B cell (primary cell): ENCODE measurements around the gene CH25H. TPM values are rescaled to one million over a fixed set of nuclear protein-coding genes. Genes with fewer than 3 reads are reported as not detected.

ENCODE experiments used
- ATAC-seq: fragments of 200-7000 bp; cut with Tn5 transposase; one replicate; pipeline ENCODE4 v1.10.0; 2021; ENCODE audit warnings: low read depth, mild to moderate bottlenecking, moderate number of reproducible peaks, moderate library complexity
- CTCF ChIA-PET: fragments of 350-600 bp; sonication (Branson Sonifier 250); formaldehyde crosslinking; loops from one replicate; lab custom pipeline; 2021; ENCODE audit warnings: antibody characterized with exemption, inconsistent platforms; lab: Charles Lee
- POLR2A ChIA-PET: fragments of 350-600 bp; sonication (Branson Sonifier 250); formaldehyde crosslinking; loops from one replicate; lab custom pipeline; 2021; ENCODE audit warnings: antibody characterized with exemption; lab: Charles Lee
- DNase-seq: peaks from one replicate; pipeline ENCODE4 v3.0.0; 2013
- H2AFZ ChIP-seq: 2 replicates; pipeline ENCODE4 v1.6.1; 2012; ENCODE audit warnings: mild to moderate bottlenecking, low read depth, low read length; ENCODE audit not compliant: insufficient read depth, poor library complexity, severe bottlenecking
- H3K27ac ChIP-seq, 2 donors: 1 replicate in 1 of 2; 2 replicates in 1 of 2; pipeline ENCODE4 v1.5.1; 2012 to 2013; ENCODE audit warnings: low read length in 2 of 2, mild to moderate bottlenecking in 2 of 2, moderate library complexity in 1 of 2
- H3K27me3 ChIP-seq, 4 experiments: fragments of 200-600 bp in 1 of 4; sonication (generic) in 1 of 4; replicated peaks in 1 of 4; 1 replicate in 2 of 4; 2 replicates in 2 of 4; pipeline versions ENCODE4 v1.6.1 to v1.7.0; 2013 to 2016; ENCODE audit warnings: low read length in 3 of 4, mild to moderate bottlenecking in 2 of 4, mixed read lengths in 1 of 4, moderate library complexity in 1 of 4; ENCODE audit not compliant: insufficient read depth in 4 of 4, control insufficient read depth in 3 of 4; ENCODE audit errors: control extremely low read depth in 1 of 4
- H3K36me3 ChIP-seq, 2 experiments: replicated peaks in 1 of 2; 1 replicate in 1 of 2; 2 replicates in 1 of 2; pipeline versions ENCODE4 v1.6.1 to v1.7.1; 2013; ENCODE audit warnings: low read length in 1 of 2; ENCODE audit not compliant: insufficient read depth in 2 of 2, control insufficient read depth in 1 of 2; ENCODE audit errors: control extremely low read depth in 1 of 2, extremely low read depth in 1 of 2
- H3K4me1 ChIP-seq, 2 donors: fragments of 200-600 bp in 1 of 2; sonication (generic) in 1 of 2; 1 replicate in 1 of 2; 2 replicates in 1 of 2; pipeline versions ENCODE4 v1.5.1 to v1.6.1; 2013 to 2017; ENCODE audit warnings: low read length in 2 of 2; ENCODE audit not compliant: control insufficient read depth in 2 of 2, insufficient read depth in 2 of 2
- H3K4me2 ChIP-seq: replicated peaks from 2 replicates; pipeline ENCODE3; 2012; ENCODE audit warnings: mild to moderate bottlenecking, low read depth, low read length; ENCODE audit not compliant: poor library complexity, severe bottlenecking
- H3K4me3 ChIP-seq, 5 experiments: fragments of 200-600 bp in 1 of 5; sonication (generic) in 1 of 5; 1 replicate in 3 of 5; 2 replicates in 2 of 5; pipeline versions ENCODE4 v1.5.1 to v1.7.0; 2011 to 2016; ENCODE audit warnings: low read length in 4 of 5, mild to moderate bottlenecking in 4 of 5, low read depth in 2 of 5, control low read depth in 1 of 5, moderate library complexity in 1 of 5; ENCODE audit not compliant: insufficient read depth in 1 of 5; ENCODE audit errors: control extremely low read depth in 1 of 5, extremely low read depth in 1 of 5
- H3K79me2 ChIP-seq: fragments of 200-600 bp; sonication (generic); one replicate; pipeline ENCODE4 v1.6.0; 2016; ENCODE audit warnings: low read length; ENCODE audit not compliant: control insufficient read depth, insufficient read depth
- H3K9ac ChIP-seq: fragments of 200-600 bp; sonication (generic); 2 replicates; pipeline ENCODE4 v1.6.1; 2017; ENCODE audit warnings: mild to moderate bottlenecking, low read length, moderate library complexity
- H3K9me3 ChIP-seq, 3 donors: one replicate each; pipeline versions ENCODE4 v1.6.1 to v1.7.1; 2013; ENCODE audit warnings: low read length in 2 of 3; ENCODE audit not compliant: control insufficient read depth in 2 of 3, insufficient read depth in 1 of 3; ENCODE audit errors: control extremely low read depth in 1 of 3
- H4K20me1 ChIP-seq: 2 replicates; pipeline ENCODE4 v1.6.0; 2012; ENCODE audit warnings: mild to moderate bottlenecking, low read length; ENCODE audit not compliant: insufficient read depth, control insufficient read depth, poor library complexity, severe bottlenecking
- H3K27ac Mint-ChIP-seq: one replicate; pipeline ENCODE4 v1.8.0; 2021; ENCODE audit warnings: mixed read lengths
- H3K27me3 Mint-ChIP-seq: one replicate; pipeline ENCODE4 v1.8.0; 2021; ENCODE audit warnings: mixed read lengths
- H3K4me1 Mint-ChIP-seq: one replicate; pipeline ENCODE4 v1.8.0; 2021; ENCODE audit warnings: mixed read lengths
- H3K4me3 Mint-ChIP-seq: one replicate; pipeline ENCODE4 v1.8.0; 2021; ENCODE audit warnings: mixed read lengths
- H3K9me3 Mint-ChIP-seq: one replicate; pipeline ENCODE4 v1.8.0; 2022; ENCODE audit warnings: mixed read lengths; ENCODE audit not compliant: insufficient read depth
- CTCF ChIP-seq: fragments of 200-600 bp; IDR thresholded peaks from one replicate; pipeline ENCODE4 v1.8.0; 2022; ENCODE audit warnings: antibody characterized with exemption, mild to moderate bottlenecking
- EZH2 ChIP-seq: IDR thresholded peaks from 2 replicates; pipeline ENCODE4 v1.6.1; 2012; ENCODE audit warnings: borderline replicate concordance, low read depth, mild to moderate bottlenecking, moderate library complexity, low read length; ENCODE audit not compliant: insufficient read depth, poor library complexity, severe bottlenecking
- WGBS: methylation state at CpG from one replicate; pipeline ENCODE4 v1.1.5; 2013; ENCODE audit warnings: missing lambda C conversion rate; ENCODE audit not compliant: insufficient coverage; 5-methylcytosine and 5-hydroxymethylcytosine counted together
- intact Hi-C: fragments of 100-400 bp; cut with micrococcal nuclease; formaldehyde crosslinking; loops from one replicate; pipeline ENCODE4 v1.10.0; 2022
- polyA plus RNA-seq: library from polyadenylated mRNA; depleted of rRNA; stranded (reverse); fragments of >200 nt; gene quantifications from 2 replicates; pipeline ENCODE4 v1.2.3, GENCODE V29; 2012
- total RNA-seq, 2 donors: library from RNA; stranded (reverse); fragments of 120-200 nt in 1 of 2; gene quantifications; 1 replicate in 1 of 2; 2 replicates in 1 of 2; pipeline versions ENCODE4 v1.2.3 to v1.2.4, GENCODE V29; 2013 to 2022

Gene CH25H
- total and polyA plus RNA-seq, 2 donors (not counting 1 experiment from before 2014, with no cell fraction given) = not detected

- TF ChIP-seq CTCF (no peak), EZH2 (no peak)
- DNase-seq = no peak
- Mint-ChIP-seq H3K4me1 (peaks cover 8% of the 10 kb centered on the region), H3K27me3 (peaks cover 11% of the 10 kb centered on the region), H3K4me3 (no peak overlapping the region), H3K27ac (no peak overlapping the region), H3K9me3 (no peaks in the 10 kb centered on the region)
- Histone ChIP-seq H3K4me1 (peaks cover 5 to 6% of the 10 kb centered on the region in 2 donors), H2AFZ (no peak overlapping the region), H3K36me3 (peaks cover 4 to 20% of the 10 kb centered on the region in 2 experiments), H3K9ac (no peak overlapping the region), H3K4me2 (no peak overlapping the region), H3K27ac (no peak overlapping the region), H3K79me2 (no peaks in the 10 kb centered on the region), H3K9me3 (no peaks in the 10 kb centered on the region), H3K4me3 (no peak overlapping the region), H3K27me3 (peaks cover 0 to 11% (median 8%) of the 10 kb centered on the region in 4 experiments), H4K20me1 (no peaks in the 10 kb centered on the region)
- CTCF ChIA-PET = interaction anchor here (0.6 to 7.3 kb wide), 25 partner anchors 8 to 1452 kb away, joined by 3 to 95 read pairs (median 5); partner anchors contain the start of genes CH25H and LIPA
- WGBS = no CpG with 5 or more reads among the region's 1 CpG
- ATAC-seq = no peak
- intact Hi-C loops = no loop called here
- POLR2A ChIA-PET = no interaction called here
Measured at GRCh38 chr10:89215511-89215910, 8.4 kb upstream of the CH25H start.

GRCh38 chr10:89214566-89215165 lies 7.5 kb upstream of the CH25H start:
- Histone ChIP-seq H3K27ac (no peak overlapping the region), H3K27me3 (peaks cover 0 to 16% (median 14%) of the 10 kb centered on the region in 4 experiments), H3K4me3 (no peak overlapping the region), H3K36me3 (peaks cover 4 to 14% of the 10 kb centered on the region in 2 experiments), H3K9me3 (no peaks in the 10 kb centered on the region), H3K4me2 (no peak overlapping the region), H3K4me1 (peaks cover 9 to 11% of the 10 kb centered on the region in 2 donors), H4K20me1 (no peaks in the 10 kb centered on the region), H3K9ac (no peak overlapping the region), H2AFZ (no peak overlapping the region), H3K79me2 (no peaks in the 10 kb centered on the region)
- Mint-ChIP-seq H3K4me1 (peaks cover 12% of the 10 kb centered on the region), H3K4me3 (no peak overlapping the region), H3K9me3 (no peaks in the 10 kb centered on the region), H3K27me3 (peaks cover 17% of the 10 kb centered on the region), H3K27ac (no peak overlapping the region)
- WGBS = 95% methylated on average over 6 of the region's 8 CpGs
- ATAC-seq = no peak
- CTCF ChIA-PET = interaction anchor here (0.7 to 7.3 kb wide), 26 partner anchors 8 to 650 kb away, joined by 3 to 95 read pairs (median 6); partner anchors contain the start of genes CH25H, FAS and LIPA
- intact Hi-C loops = no loop called here
- DNase-seq = no peak
- POLR2A ChIA-PET = no interaction called here
- TF ChIP-seq EZH2 = no peak
- no peak for TF ChIP-seq CTCF
